Subcutaneous adipose tissue (tissue), 4 donors: ENCODE measurements around the gene PTPRC. TPM values are rescaled to one million over a fixed set of nuclear protein-coding genes. Genes with fewer than 3 reads are reported as not detected.

Experiments
- CTCF ChIP-seq: fragments of 450-650 bp; IDR thresholded peaks from one replicate; pipeline ENCODE4 v1.5.1; 2016; ENCODE audit warnings: low read depth, mild to moderate bottlenecking, control low read depth, antibody characterized with exemption, moderate library complexity
- total RNA-seq, 4 donors: library from RNA; depleted of rRNA; stranded (reverse); fragments of >200 nt; gene quantifications; one replicate each; pipeline ENCODE4 v1.1.0, GENCODE V29; 2016

PTPRC gene
- total RNA-seq, 4 donors from 2014 or later, result 18.6 to 167 (median 59.8) TPM

- TF ChIP-seq CTCF, result no peak
Measured at GRCh38 chr1:198794498-198794897, 155.7 kb downstream of the PTPRC start.

- TF ChIP-seq CTCF, result no peak
Measured at GRCh38 chr1:198797656-198798055, 158.8 kb downstream of the PTPRC start.

- TF ChIP-seq CTCF, result no peak
Measured at GRCh38 chr1:198798923-198799386, 160.1 kb downstream of the PTPRC start.

GRCh38 chr1:198805498-198806151, 166.8 kb downstream of the PTPRC start:
- no peak for TF ChIP-seq CTCF

- no peak for TF ChIP-seq CTCF
Measured at GRCh38 chr1:198806861-198807260, 168.0 kb downstream of the PTPRC start.

Other genes with a start within 250 kb of the PTPRC start
- gene ATP6V1G3, start 98.4 kb upstream of the PTPRC start, total RNA-seq, result not detected